ENCODE results near the gene LIMCH1. TPM values are rescaled to one million over a fixed set of nuclear protein-coding genes. Genes with fewer than 3 reads are reported as not detected.

LIMCH1 gene
- total RNA-seq, 1 experiment from 2014 or later, result 10.4 TPM

- TF ChIP-seq EZH2phosphoT487 (IDR thresholded peaks at IDR 0.05; ENCODE audit: borderline replicate concordance), result no peak
- TF ChIP-seq ZNF274 (IDR thresholded peaks at IDR 0.05; ENCODE audit: low read depth, low read length), result no peak
- no peak for TF ChIP-seq POLR2A (IDR thresholded peaks at IDR 0.05; ENCODE audit: borderline replicate concordance, extremely low read depth, insufficient read depth, insufficient read length)
- no peak for TF ChIP-seq MAX (IDR thresholded peaks at IDR 0.05)
- TF ChIP-seq SRF (IDR thresholded peaks at IDR 0.05; ENCODE audit: low read depth), result no peak
- no peak for TF ChIP-seq FOSL1 (IDR thresholded peaks at IDR 0.05; ENCODE audit: low read depth)
- no peak for TF ChIP-seq EZH2 (IDR thresholded peaks at IDR 0.05)
- no peak for TF ChIP-seq ELF1 (IDR thresholded peaks at IDR 0.05; ENCODE audit: borderline replicate concordance, low read depth)
- TF ChIP-seq EGR1 (IDR thresholded peaks at IDR 0.05; ENCODE audit: low read depth), result no peak
- TF ChIP-seq SIN3A (IDR thresholded peaks at IDR 0.05; ENCODE audit: low read depth), result no peak
- TF ChIP-seq ZFX (IDR thresholded peaks at IDR 0.05), result no peak
- no peak for TF ChIP-seq POLR2AphosphoS5 (IDR thresholded peaks at IDR 0.05; ENCODE audit: low read depth, low read length)
- no peak for TF ChIP-seq CEBPB (IDR thresholded peaks at IDR 0.05; ENCODE audit: low read depth)
- TF ChIP-seq REST (IDR thresholded peaks at IDR 0.05; ENCODE audit: low read depth), result no peak
- TF ChIP-seq CTCF (IDR thresholded peaks at IDR 0.05 in 2 of 3, conservative IDR thresholded peaks at IDR 0.05 in 1 of 3; ENCODE audit: borderline replicate concordance in 1 of 3, insufficient read depth in 1 of 3, low read depth in 2 of 3, low read length in 2 of 3), result no peak
- TF ChIP-seq CBX3 (IDR thresholded peaks at IDR 0.05; ENCODE audit: low read depth), result no peak
- TF ChIP-seq JUND (IDR thresholded peaks at IDR 0.05), result no peak
- TF ChIP-seq, protein P1, sequence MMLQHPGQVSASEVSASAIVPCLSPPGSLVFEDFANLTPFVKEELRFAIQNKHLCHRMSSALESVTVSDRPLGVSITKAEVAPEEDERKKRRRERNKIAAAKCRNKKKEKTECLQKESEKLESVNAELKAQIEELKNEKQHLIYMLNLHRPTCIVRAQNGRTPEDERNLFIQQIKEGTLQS (IDR thresholded peaks at IDR 0.05), result no peak
- TF ChIP-seq, protein P2, sequence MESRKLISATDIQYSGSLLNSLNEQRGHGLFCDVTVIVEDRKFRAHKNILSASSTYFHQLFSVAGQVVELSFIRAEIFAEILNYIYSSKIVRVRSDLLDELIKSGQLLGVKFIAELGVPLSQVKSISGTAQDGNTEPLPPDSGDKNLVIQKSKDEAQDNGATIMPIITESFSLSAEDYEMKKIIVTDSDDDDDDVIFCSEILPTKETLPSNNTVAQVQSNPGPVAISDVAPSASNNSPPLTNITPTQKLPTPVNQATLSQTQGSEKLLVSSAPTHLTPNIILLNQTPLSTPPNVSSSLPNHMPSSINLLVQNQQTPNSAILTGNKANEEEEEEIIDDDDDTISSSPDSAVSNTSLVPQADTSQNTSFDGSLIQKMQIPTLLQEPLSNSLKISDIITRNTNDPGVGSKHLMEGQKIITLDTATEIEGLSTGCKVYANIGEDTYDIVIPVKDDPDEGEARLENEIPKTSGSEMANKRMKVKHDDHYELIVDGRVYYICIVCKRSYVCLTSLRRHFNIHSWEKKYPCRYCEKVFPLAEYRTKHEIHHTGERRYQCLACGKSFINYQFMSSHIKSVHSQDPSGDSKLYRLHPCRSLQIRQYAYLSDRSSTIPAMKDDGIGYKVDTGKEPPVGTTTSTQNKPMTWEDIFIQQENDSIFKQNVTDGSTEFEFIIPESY (IDR thresholded peaks at IDR 0.05; ENCODE audit: extremely low read depth, insufficient replicate concordance, low read length), result no peak
- no peak for TF ChIP-seq YY1 (IDR thresholded peaks at IDR 0.05; ENCODE audit: extremely low read depth, insufficient replicate concordance, low read depth, low read length)
- Histone ChIP-seq H3K4me2 (ENCODE audit: low read length) (no peak overlapping the region), H3K4me3 (replicated peaks in 1 of 2; ENCODE audit: low read depth in 1 of 2, low read length in 2 of 2) (no peak overlapping the region), H3K27me3 (ENCODE audit: insufficient read depth, low read length) (no peaks in the 10 kb centered on the region), H3K9ac (ENCODE audit: low read length) (no peak overlapping the region), H3K4me1 (ENCODE audit: control insufficient read depth in 1 of 2, insufficient read depth in 2 of 2, low read length in 2 of 2) (no peaks in the 10 kb centered on the region), H3K79me2 (ENCODE audit: insufficient read depth, low read length) (no peaks in the 10 kb centered on the region), H3K27ac (ENCODE audit: low read depth, low read length) (no peak overlapping the region), H3K9me3 (ENCODE audit: control insufficient read depth in 1 of 2, insufficient read depth in 1 of 2, low read depth in 1 of 2, low read length in 2 of 2) (no peaks in the 10 kb centered on the region), H2AFZ (ENCODE audit: low read depth, low read length, poor library complexity, severe bottlenecking) (no peak overlapping the region), H3K36me3 (ENCODE audit: control insufficient read depth in 1 of 2, insufficient read depth in 2 of 2, low read length in 2 of 2) (no peaks in the 10 kb centered on the region), H3K9me2 (ENCODE audit: insufficient read depth) (no peaks in the 10 kb centered on the region), H4K20me1 (ENCODE audit: insufficient read depth) (no peaks in the 10 kb centered on the region)
- BruUV-seq (replicated peaks), result no TSS peak
- ATAC-seq, result no peak
- ChIA-PET RAD21 (ENCODE audit: low non-redundant PET in 1 of 2, low total read pairs in 2 of 2, uncharacterized antibody in 2 of 2, unreplicated experiment in 2 of 2) (no interaction called here), CTCF (no interaction called here), POLR2A (no interaction called here)
- DNase-seq (ENCODE audit: low read depth, low spot score), result no peak
- intact Hi-C loops (cut with micrococcal nuclease), result no loop called here
Measured at GRCh38 chr4:41548305-41548880, 10.4 kb downstream of the LIMCH1 start.
